Hair follicle dermal papilla cell (primary cell): ENCODE data around the gene GPATCH3. TPM values are rescaled to one million over a fixed set of nuclear protein-coding genes. Genes with fewer than 3 reads are reported as not detected.

Experiments
- total RNA-seq: library from RNA; depleted of rRNA; stranded (reverse); fragments of >200 nt; gene quantifications from 2 replicates; pipeline ENCODE4 v1.2.3, GENCODE V29; 2012

GPATCH3 gene
- 9.4 and 9.5 TPM in 2 replicates for total RNA-seq

GRCh38 chr1:26900001-26900814, at the start of gene GPATCH3:
GPATCH3 (minus strand) TSS chr1:26900467; CDS start chr1:26900442, 25 bp downstream.

GRCh38 chr1:26921540-26922430, 21.5 kb upstream of the GPATCH3 start, which contains the start of gene NUDC:
NUDC (plus strand) TSS chr1:26921743; CDS start chr1:26921849, 106 bp downstream.

GRCh38 chr1:26913754-26914619, 13.7 kb upstream of the GPATCH3 start, which contains the start of gene NR0B2:
NR0B2 (minus strand) TSS chr1:26913975; CDS start chr1:26913940, 35 bp downstream.

GRCh38 chr1:26889551-26890466, 10.5 kb downstream of the GPATCH3 start, which contains the start of gene GPN2:
GPN2 (minus strand) TSS chr1:26890283; CDS start chr1:26890096, 187 bp downstream.

GRCh38 chr1:26862781-26863684, 37.2 kb downstream of the GPATCH3 start, which contains the start of gene SFN:
SFN (plus strand) TSS chr1:26863149; CDS start chr1:26863213, 64 bp downstream.

Other genes starting within 250 kb of the GPATCH3 start
- gene ARID1A, start 204.5 kb downstream of the GPATCH3 start, total RNA-seq: 26.8 and 29.0 TPM in 2 replicates
- 15.4 and 20.1 TPM in 2 replicates for gene PIGV, start 112.5 kb downstream of the GPATCH3 start, total RNA-seq
- gene ZDHHC18, start 73.8 kb downstream of the GPATCH3 start, total RNA-seq: 19.1 and 20.8 TPM in 2 replicates
- gene SFN, start 37.3 kb downstream of the GPATCH3 start, total RNA-seq: 1.3 and 1.5 TPM in 2 replicates
- gene GPN2, start 10.2 kb downstream of the GPATCH3 start, total RNA-seq: 8.5 and 9.7 TPM in 2 replicates
- not detected in 2 replicates for gene NR0B2, start 13.5 kb upstream of the GPATCH3 start, total RNA-seq
- 12.2 and 17.0 TPM in 2 replicates for gene NUDC, start 21.3 kb upstream of the GPATCH3 start, total RNA-seq
- gene KDF1, start 60.0 kb upstream of the GPATCH3 start, total RNA-seq: under 0.01 TPM in 1 of 2 replicates, not detected in the other
- 45.1 and 71.4 TPM in 2 replicates for gene TRNP1, start 93.2 kb upstream of the GPATCH3 start, total RNA-seq
- 38.1 and 55.6 TPM in 2 replicates for gene TENT5B, start 112.4 kb upstream of the GPATCH3 start, total RNA-seq